HG02870 (cell line): ENCODE measurements around the gene DPY19L2.
A peak's percentile ranks its signal among the peaks of the same experiment; 100 is the strongest.
"Not testable (repeated sequence)": the region's sequence is repeated elsewhere in the genome, so short reads cannot be mapped to it uniquely, and the experiment has no call there.

Experiments
- ATAC-seq: cut with Tn5 transposase; IDR thresholded peaks from one replicate; pipeline ENCODE4 v1.9.1; 2021; ENCODE audit warnings: mild to moderate bottlenecking, moderate library complexity; ENCODE audit not compliant: unreplicated experiment

The DPY19L2 gene

GRCh38 chr12:63668800-63669365 lies 590 bp upstream of the DPY19L2 start:
- peak; percentile 34 for ATAC-seq

GRCh38 chr12:63663005-63663404 lies 5.3 kb downstream of the DPY19L2 start:
- ATAC-seq: not testable (repeated sequence)

DNA sequence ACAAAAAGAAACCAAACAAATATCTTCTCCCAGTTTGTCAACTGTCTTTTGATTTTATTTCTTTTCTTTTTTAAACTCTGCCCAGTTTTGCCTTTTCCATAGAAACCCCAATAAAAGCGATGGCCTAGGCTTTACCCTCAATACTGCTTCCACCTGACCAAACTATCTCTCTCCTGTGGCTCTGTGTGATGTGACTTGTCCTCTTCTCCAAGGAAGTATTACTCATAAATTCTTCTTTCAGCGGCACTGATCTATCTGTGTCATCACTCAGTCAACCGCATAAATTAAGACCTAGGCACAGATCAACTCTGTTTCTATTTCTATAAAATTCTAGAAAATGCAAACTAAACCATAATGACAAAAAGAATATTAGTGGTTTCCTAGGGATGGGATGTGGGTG lies 9.8 kb downstream of the DPY19L2 start:
- not testable (repeated sequence) for ATAC-seq

- not testable (repeated sequence) for ATAC-seq
Observed at GRCh38 chr12:63656407-63656806, 11.9 kb downstream of the DPY19L2 start.

DNA sequence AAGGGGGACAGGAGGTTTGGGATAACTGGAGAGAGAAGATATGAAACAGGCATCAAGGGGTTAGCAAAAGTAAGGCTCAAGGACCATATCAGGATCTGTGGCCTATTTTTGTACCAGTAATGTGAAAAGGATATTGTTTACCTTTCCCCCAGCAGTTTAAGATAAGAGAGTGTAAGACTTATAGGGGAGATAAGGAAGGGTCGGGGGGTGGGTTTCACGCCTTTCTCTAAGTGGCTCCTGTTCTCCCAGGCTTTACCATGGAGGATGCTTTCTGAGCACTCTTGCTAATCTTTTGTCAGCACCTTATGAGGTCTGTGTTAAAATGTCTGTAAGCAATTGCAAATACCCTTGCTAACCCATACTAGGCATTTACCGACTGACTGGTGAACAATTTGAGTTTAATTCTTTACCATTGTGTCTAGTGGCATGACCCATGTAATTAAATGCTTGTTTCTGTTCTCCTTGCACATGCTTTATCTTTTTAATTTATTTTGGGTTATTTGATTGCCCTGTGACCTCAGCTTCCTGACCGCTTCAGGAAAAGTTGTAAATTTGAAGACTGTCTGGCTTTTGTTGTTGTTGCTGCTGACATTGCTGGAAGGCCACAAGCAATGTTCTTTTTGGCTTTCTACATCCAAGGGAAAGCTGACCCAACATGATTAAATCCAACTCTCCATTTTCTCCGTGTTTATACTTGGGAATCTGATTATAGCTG lies 12.6 kb downstream of the DPY19L2 start:
- not testable (repeated sequence) for ATAC-seq

DNA sequence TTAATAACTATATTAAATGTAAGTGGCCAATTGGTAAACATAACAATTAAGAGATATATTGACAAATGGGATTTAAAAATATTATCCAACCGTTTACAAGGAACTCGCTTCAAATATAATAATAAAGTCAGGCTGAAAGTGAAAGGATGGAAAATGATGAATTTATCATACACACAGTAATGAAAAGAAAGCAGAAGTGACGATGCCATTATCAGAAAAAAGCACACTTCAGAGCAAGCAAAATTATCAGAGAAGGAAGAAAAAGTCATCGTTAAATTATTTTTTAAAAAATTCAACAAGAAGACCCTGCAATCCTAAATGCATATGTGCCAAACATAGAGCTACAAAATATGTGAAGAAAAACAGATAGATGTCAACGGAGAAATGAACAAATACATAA lies 13.8 kb downstream of the DPY19L2 start:
- not testable (repeated sequence) for ATAC-seq

- ATAC-seq: not testable (repeated sequence)
Observed at GRCh38 chr12:63649517-63649916, 18.8 kb downstream of the DPY19L2 start.

GRCh38 chr12:63643381-63644140 lies 24.7 kb downstream of the DPY19L2 start:
- not testable (repeated sequence) for ATAC-seq

DNA sequence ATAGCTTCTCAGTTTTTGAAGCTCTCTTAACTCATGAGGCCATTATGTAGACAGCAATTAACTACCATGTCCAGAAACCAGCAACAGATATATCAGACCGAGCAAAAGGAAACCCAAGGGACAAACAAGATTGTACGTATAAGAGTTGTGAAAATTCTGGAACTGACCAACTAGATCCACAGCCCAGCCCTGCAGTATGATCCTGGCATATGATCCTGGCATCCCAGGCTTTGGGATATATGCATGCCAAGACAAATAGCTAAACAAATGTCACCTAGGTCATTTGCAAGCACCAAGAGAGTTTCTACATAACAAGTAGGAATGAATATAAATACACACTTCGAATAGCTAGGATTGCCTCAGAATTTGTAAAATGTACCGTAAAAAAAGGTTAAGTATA lies 44.0 kb downstream of the DPY19L2 start:
- ATAC-seq: not testable (repeated sequence)

- not testable (repeated sequence) for ATAC-seq
Observed at GRCh38 chr12:63615544-63615943, 52.7 kb downstream of the DPY19L2 start.

DNA sequence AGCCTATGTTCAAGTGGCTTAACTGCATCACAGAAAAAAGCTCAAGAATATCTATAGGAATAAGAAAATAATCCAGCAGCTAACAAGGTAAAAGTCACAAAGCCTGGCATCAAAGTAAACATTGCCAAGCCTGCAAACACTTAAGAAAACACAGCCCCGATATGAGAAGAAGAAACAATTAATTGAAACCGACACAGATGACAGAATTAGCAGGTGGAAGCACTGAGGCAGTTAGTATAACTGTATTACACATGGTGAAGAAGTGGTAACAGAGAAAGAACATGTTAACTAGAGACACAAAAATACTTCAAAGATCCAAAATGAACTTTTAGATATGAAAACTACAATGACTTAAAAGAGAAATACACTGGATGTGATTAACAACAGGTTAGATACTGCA lies 57.0 kb downstream of the DPY19L2 start:
- not testable (repeated sequence) for ATAC-seq

DNA sequence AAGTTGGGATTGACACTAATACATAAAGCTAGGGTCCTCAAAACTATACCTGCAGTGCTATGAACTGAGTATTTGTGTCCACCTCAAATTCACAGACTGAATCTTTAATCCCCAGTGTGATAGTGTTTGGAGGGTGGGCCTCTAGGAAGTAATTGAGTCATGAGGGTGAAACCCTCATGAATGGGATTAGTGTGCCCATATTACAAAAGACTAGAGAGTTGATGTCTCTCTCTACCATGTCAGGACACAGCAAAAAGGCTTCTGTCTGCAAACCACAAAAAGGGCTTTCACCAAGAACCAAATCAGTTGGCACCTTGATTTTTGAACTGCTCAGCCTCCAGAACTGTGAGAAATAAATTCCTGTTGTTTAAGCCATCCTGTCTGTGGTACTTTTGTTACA lies 59.0 kb downstream of the DPY19L2 start:
- ATAC-seq: not testable (repeated sequence)

GRCh38 chr12:63604985-63605384 lies 63.3 kb downstream of the DPY19L2 start:
- not testable (repeated sequence) for ATAC-seq

GRCh38 chr12:63594828-63595227 lies 73.5 kb downstream of the DPY19L2 start:
- not testable (repeated sequence) for ATAC-seq

- ATAC-seq: not testable (repeated sequence)
Observed at GRCh38 chr12:63584426-63584825, 83.9 kb downstream of the DPY19L2 start.

- not testable (repeated sequence) for ATAC-seq
Observed at GRCh38 chr12:63583289-63583688, 85.0 kb downstream of the DPY19L2 start.

DNA sequence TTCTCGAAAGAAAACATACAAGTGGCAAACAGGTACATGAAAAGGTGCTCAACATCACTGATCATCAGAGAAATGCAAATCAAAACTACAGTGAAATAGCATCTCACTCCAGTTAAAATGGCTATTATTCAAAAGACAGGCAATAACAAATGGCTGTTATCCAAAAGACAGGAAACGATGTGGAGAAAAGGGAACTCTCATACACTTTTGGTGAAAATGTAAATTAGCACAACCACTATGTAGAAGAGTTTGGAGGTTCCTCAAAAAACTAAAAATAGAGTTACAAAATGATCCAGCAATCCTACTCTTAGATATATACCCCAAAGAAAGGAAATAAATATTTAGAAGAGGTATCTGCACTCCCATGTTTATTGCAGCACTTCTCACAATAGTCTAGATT lies 90.7 kb downstream of the DPY19L2 start:
- not testable (repeated sequence) for ATAC-seq

- ATAC-seq: not testable (repeated sequence)
Observed at GRCh38 chr12:63572038-63572437, 96.3 kb downstream of the DPY19L2 start.

DNA sequence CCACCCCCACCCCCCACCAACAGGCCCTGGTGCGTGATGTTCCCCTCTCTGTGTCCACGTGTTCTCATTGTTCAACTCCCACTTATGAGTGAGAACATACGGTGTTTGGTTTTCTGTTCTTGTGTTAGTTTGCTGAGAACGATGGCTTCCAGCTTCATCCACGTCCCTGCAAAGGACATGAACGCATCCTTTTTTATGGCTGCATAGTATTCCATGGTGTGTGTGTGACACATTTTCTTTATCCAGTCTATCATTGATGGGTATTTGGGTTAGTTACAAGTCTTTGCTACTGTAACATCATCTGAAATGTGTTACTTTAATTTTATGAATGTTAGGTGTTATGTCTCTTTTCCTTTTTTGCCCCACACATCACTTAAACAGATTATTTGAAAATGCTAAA lies 109.8 kb downstream of the DPY19L2 start:
- ATAC-seq: not testable (repeated sequence)

DNA sequence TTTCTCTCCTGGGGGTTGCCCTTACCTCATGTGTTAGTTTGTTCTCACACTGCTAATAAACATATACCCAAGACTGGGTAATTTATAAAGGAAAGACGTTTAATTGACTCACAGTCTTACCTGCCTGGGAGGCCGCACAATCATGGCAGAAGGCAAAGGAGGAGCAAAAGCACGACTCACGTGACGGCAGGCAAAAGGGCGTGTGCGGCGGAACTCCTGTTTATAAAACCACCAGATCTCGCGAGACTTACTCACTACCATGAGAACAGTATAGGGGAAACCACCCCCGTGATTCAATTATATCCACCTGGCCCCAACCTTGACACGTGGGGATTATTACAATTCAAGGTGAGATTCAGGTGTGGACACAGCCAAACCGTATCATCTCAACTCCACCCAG lies 116.9 kb downstream of the DPY19L2 start:
- not testable (repeated sequence) for ATAC-seq

GRCh38 chr12:63549034-63549433 lies 119.3 kb downstream of the DPY19L2 start:
- not testable (repeated sequence) for ATAC-seq
